Fibroblast of skin of right quadriceps (primary cell): ENCODE data around the gene GABBR2.

Experiments used
- DNase-seq: peaks from one replicate; pipeline ENCODE4 v3.0.0-alpha.2; 2013

The GABBR2 gene

GRCh38 chr9:98365227-98365669 is 343.5 kb downstream of the GABBR2 start:
- DNase-seq, result peak; percentile 22

- DNase-seq, result no peak
These were observed 344.6 kb downstream of the GABBR2 start for GRCh38 chr9:98364086-98364485.

- no peak for DNase-seq
These were observed 345.1 kb downstream of the GABBR2 start for GRCh38 chr9:98363644-98364043.

- DNase-seq, result no peak
These were observed 346.0 kb downstream of the GABBR2 start for GRCh38 chr9:98362624-98363252.

- no peak for DNase-seq
These were observed 347.1 kb downstream of the GABBR2 start for GRCh38 chr9:98361645-98362044.

- no peak for DNase-seq
These were observed 348.5 kb downstream of the GABBR2 start for GRCh38 chr9:98360176-98360708.

- no peak for DNase-seq
These were observed 349.2 kb downstream of the GABBR2 start for GRCh38 chr9:98359569-98359968.

GRCh38 chr9:98357921-98358535 is 350.7 kb downstream of the GABBR2 start:
- DNase-seq, result peak; percentile 38

GRCh38 chr9:98356953-98357690 is 351.6 kb downstream of the GABBR2 start:
- no peak for DNase-seq

- DNase-seq, result no peak
These were observed 352.4 kb downstream of the GABBR2 start for GRCh38 chr9:98356326-98356725.

GRCh38 chr9:98351370-98351769 is 357.4 kb downstream of the GABBR2 start:
- DNase-seq, result no peak

GRCh38 chr9:98347642-98348041 is 361.1 kb downstream of the GABBR2 start:
- DNase-seq, result no peak

GRCh38 chr9:98345011-98345410 is 363.7 kb downstream of the GABBR2 start:
- no peak for DNase-seq

GRCh38 chr9:98344581-98344980 is 364.2 kb downstream of the GABBR2 start:
- DNase-seq, result no peak

GRCh38 chr9:98342820-98343210 is 365.9 kb downstream of the GABBR2 start:
- DNase-seq, result no peak

GRCh38 chr9:98342098-98342819 is 366.5 kb downstream of the GABBR2 start:
- no peak for DNase-seq

GRCh38 chr9:98341157-98342097 is 367.3 kb downstream of the GABBR2 start:
- DNase-seq, result no peak

GRCh38 chr9:98339987-98340800 is 368.5 kb downstream of the GABBR2 start:
- no peak for DNase-seq

GRCh38 chr9:98335661-98336060 is 373.1 kb downstream of the GABBR2 start:
- DNase-seq, result no peak

- no peak for DNase-seq
These were observed 373.9 kb downstream of the GABBR2 start for GRCh38 chr9:98334796-98335195.
